Amniotic stem cell (primary cell): ENCODE data around the gene NPNT.

Experiments
- DNase-seq: peaks from one replicate; lab custom pipeline; 2025; lab: John Stamatoyannopoulos, UW

The NPNT gene

GRCh38 chr4:105970371-105970770 is 75.1 kb downstream of the NPNT start:
- no peak for DNase-seq

GRCh38 chr4:105971036-105971435 is 75.8 kb downstream of the NPNT start:
- DNase-seq, result no peak

- no peak for DNase-seq
Observed at GRCh38 chr4:105972946-105973621, 77.8 kb downstream of the NPNT start.

- no peak for DNase-seq
Observed at GRCh38 chr4:105976915-105977314, 81.6 kb downstream of the NPNT start.

- peak; percentile 63 for DNase-seq
Observed at GRCh38 chr4:105978684-105979296, 83.5 kb downstream of the NPNT start.

- no peak for DNase-seq
Observed at GRCh38 chr4:105979506-105979905, 84.2 kb downstream of the NPNT start.

GRCh38 chr4:105988671-105989070 is 93.4 kb downstream of the NPNT start:
- DNase-seq, result no peak

- DNase-seq, result no peak
Observed at GRCh38 chr4:105989485-105990242, 94.4 kb downstream of the NPNT start.

- DNase-seq, result no peak
Observed at GRCh38 chr4:105990933-105991332, 95.7 kb downstream of the NPNT start.

- no peak for DNase-seq
Observed at GRCh38 chr4:105991726-105992125, 96.5 kb downstream of the NPNT start.

- no peak for DNase-seq
Observed at GRCh38 chr4:105992641-105993305, 97.5 kb downstream of the NPNT start.

- no peak for DNase-seq
Observed at GRCh38 chr4:105994061-105994460, 98.8 kb downstream of the NPNT start.

- DNase-seq, result no peak
Observed at GRCh38 chr4:105994841-105995501, 99.7 kb downstream of the NPNT start.

GRCh38 chr4:105996845-105997244 is 101.6 kb downstream of the NPNT start:
- no peak for DNase-seq

- no peak for DNase-seq
Observed at GRCh38 chr4:105998171-105999063, 103.1 kb downstream of the NPNT start.

- DNase-seq, result no peak
Observed at GRCh38 chr4:106002994-106003393, 107.7 kb downstream of the NPNT start.

GRCh38 chr4:106010761-106011160 is 115.5 kb downstream of the NPNT start:
- DNase-seq, result no peak

GRCh38 chr4:106011387-106011786 is 116.1 kb downstream of the NPNT start:
- DNase-seq, result no peak

- DNase-seq, result no peak
Observed at GRCh38 chr4:106017975-106018374, 122.7 kb downstream of the NPNT start.

- DNase-seq, result peak; percentile 37
Observed at GRCh38 chr4:106019771-106020170, 124.5 kb downstream of the NPNT start.
